Body of pancreas (tissue), 4 donors: Measurements from ENCODE around the gene DCDC2C. TPM values are rescaled to one million over a fixed set of nuclear protein-coding genes. Genes with fewer than 3 reads are reported as not detected.

ENCODE experiments used
- ATAC-seq: fragments of 150-250 bp; one replicate; pipeline ENCODE4 v1.9.1; 2016
- DNase-seq, 4 donors: peaks; one replicate each; pipeline ENCODE4 v3.0.0-alpha.2; 2019
- H3K27ac ChIP-seq, 4 donors: fragments of 200-600 bp; sonication (generic); 1 replicate in 3 of 4; 2 replicates in 1 of 4; pipeline versions ENCODE4 v1.5.1 to v1.6.1; 2016 to 2019; ENCODE audit warnings: mild to moderate bottlenecking in 1 of 4, mixed read lengths in 1 of 4, moderate library complexity in 1 of 4
- H3K27me3 ChIP-seq, 2 donors: fragments of 200-600 bp; sonication (generic); one replicate each; pipeline ENCODE4 v1.6.0; 2016; ENCODE audit warnings: mild to moderate bottlenecking in 1 of 2
- H3K36me3 ChIP-seq, 2 donors: fragments of 200-600 bp; sonication (generic); replicated peaks in 1 of 2; 2 replicates each; pipeline ENCODE4 v1.5.1; 2016; ENCODE audit warnings: low read depth in 2 of 2; ENCODE audit not compliant: insufficient read depth in 1 of 2
- H3K4me1 ChIP-seq: fragments of 200-600 bp; sonication (generic); one replicate; pipeline ENCODE4 v1.6.0; 2016
- H3K4me3 ChIP-seq, 2 donors: fragments of 200-600 bp; sonication (generic); 1 replicate in 1 of 2; 2 replicates in 1 of 2; pipeline ENCODE4 v1.5.1; 2016 to 2019
- H3K9me3 ChIP-seq, 3 donors: fragments of 200-600 bp; sonication (generic); 1 replicate in 2 of 3; 2 replicates in 1 of 3; pipeline ENCODE4 v1.5.1; 2016
- POLR2A ChIP-seq, 3 donors: fragments of 450-650 bp; IDR thresholded peaks; one replicate each; pipeline ENCODE4 v1.6.1; 2016; ENCODE audit warnings: antibody characterized with exemption in 3 of 3, mild to moderate bottlenecking in 2 of 3
- WGBS, 2 donors: methylation state at CpG; one replicate each; pipeline ENCODE4 v1.1.5; 2017; 5-methylcytosine and 5-hydroxymethylcytosine counted together
- intact Hi-C: fragments of 100-400 bp; cut with DNase I; formaldehyde crosslinking; loops from one replicate; pipeline ENCODE4 v1.15.1; 2023
- total RNA-seq, 2 donors: library from RNA; depleted of rRNA; stranded (reverse); fragments of >200 nt; gene quantifications; one replicate each; pipeline ENCODE4 v1.1.0, GENCODE V29; 2016
- TF ChIP-seq, protein P1 (sequence below), 7 experiments: fragments of 450-650 bp in 4 of 7; fragments of 200-600 bp in 3 of 7; sonication (generic) in 3 of 7; IDR thresholded peaks; one replicate each; pipeline ENCODE4 v1.5.1; 2016 to 2019; ENCODE audit warnings: antibody characterized with exemption in 7 of 7

The DCDC2C gene
- total RNA-seq, 2 donors from 2014 or later = not detected

DNA sequence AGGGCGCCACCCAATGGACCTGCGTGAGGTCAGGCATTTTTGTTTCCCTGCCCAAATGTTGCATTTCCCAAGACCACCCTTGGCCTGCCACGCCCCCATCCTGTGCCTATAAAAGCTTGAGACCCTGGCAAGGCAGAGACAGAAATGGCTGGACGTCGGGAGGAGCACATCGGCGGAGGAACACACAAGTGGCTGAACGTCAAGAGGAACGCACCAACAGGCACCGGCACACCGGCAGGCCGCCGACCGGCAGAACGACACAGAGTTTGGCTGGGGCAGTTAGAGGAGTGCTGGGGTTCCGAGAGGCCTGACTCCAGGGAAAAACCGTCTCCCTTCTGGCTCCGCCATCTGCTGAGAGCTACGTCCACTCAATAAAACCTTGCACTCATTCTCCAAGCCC, 35.9 kb downstream of the DCDC2C start:
- DNase-seq (no peak), ATAC-seq (no peak)
- no peak for TF ChIP-seq POLR2A (IDR thresholded peaks at IDR 0.05)
- TF ChIP-seq, protein P1, sequence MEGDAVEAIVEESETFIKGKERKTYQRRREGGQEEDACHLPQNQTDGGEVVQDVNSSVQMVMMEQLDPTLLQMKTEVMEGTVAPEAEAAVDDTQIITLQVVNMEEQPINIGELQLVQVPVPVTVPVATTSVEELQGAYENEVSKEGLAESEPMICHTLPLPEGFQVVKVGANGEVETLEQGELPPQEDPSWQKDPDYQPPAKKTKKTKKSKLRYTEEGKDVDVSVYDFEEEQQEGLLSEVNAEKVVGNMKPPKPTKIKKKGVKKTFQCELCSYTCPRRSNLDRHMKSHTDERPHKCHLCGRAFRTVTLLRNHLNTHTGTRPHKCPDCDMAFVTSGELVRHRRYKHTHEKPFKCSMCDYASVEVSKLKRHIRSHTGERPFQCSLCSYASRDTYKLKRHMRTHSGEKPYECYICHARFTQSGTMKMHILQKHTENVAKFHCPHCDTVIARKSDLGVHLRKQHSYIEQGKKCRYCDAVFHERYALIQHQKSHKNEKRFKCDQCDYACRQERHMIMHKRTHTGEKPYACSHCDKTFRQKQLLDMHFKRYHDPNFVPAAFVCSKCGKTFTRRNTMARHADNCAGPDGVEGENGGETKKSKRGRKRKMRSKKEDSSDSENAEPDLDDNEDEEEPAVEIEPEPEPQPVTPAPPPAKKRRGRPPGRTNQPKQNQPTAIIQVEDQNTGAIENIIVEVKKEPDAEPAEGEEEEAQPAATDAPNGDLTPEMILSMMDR (IDR thresholded peaks at IDR 0.05) = no peak

DNA sequence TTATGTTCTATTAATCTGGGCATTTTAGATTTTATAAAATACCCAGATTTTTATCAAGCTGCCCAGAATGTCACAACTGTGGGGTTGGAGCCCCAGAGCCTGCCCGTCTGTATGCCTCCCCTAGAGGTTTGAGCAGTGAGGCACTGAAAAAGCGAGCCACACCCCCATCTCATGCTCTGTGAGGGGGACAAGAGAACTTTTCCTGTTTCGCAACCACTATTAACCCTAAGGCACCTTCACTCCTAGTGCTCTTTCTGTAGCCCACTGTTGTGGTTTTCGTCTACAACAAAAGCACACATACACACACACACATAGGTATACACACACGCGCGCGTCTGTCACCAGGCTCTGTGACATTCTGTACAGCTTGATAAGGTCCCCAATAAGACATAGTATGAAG, 38.0 kb downstream of the DCDC2C start:
- no peaks in the 10 kb centered on the region for H3K9me3 ChIP-seq
- ATAC-seq (no peak), DNase-seq (no peak)
- H3K4me1 ChIP-seq = no peaks in the 10 kb centered on the region
- H3K36me3 ChIP-seq = no peaks in the 10 kb centered on the region
- 63 to 83% methylated on average over 8 of the region's 8 CpGs for WGBS, 2 donors
- H3K27ac ChIP-seq = no peak overlapping the region
- no peaks in the 10 kb centered on the region for H3K27me3 ChIP-seq
- intact Hi-C loops = no loop called here
- TF ChIP-seq, protein P1 (IDR thresholded peaks at IDR 0.05) = no peak
- TF ChIP-seq POLR2A (IDR thresholded peaks at IDR 0.05) = no peak
- H3K4me3 ChIP-seq = no peak overlapping the region

More for the DNA sequence above, 35.9 kb downstream of the DCDC2C start:
- H3K9me3 ChIP-seq = no peaks in the 10 kb centered on the region
- WGBS, 2 donors = 76 to 88% methylated on average over 19 of the region's 19 CpGs
- H3K4me1 ChIP-seq = no peaks in the 10 kb centered on the region
- no peak overlapping the region for H3K4me3 ChIP-seq
- no peaks in the 10 kb centered on the region for H3K36me3 ChIP-seq
- intact Hi-C loops = no loop called here
- H3K27me3 ChIP-seq = no peaks in the 10 kb centered on the region
- no peak overlapping the region for H3K27ac ChIP-seq

DNA sequence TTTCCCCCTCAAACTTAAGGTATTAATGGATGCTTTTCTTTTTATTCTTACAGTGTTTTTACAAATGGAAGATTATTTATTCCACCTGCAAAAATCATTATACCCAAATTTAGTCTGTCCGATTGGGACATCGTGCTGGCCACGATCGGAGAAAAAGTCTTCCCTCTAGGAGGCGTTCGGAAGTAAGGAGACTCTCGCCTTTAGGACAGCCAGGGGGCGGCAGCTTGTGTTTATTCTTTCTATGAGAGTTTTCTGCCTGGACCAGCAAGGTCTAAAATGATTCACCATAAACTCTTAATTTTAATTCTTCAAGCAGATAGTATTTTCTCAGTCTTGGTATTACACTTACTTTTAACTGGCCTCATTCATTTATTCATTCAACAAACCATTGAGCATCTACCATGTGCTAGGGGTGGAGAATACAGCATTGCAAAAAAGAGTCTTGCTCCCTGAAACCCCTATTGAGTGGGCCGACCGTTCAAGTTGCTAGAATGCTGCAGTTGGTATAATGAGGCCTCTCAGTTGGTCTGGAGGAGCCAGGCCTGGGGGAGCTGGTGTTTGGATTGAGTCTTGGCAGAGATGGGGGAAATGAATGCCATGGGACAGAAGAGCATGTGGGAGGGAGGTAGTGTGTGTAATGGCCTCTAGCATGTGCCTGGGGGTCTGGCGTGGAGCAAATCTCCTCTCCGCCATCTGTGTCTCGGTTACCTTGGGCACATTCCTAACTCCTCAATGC, 38.7 kb downstream of the DCDC2C start:
- TF ChIP-seq, protein P1 (IDR thresholded peaks at IDR 0.05) = no peak
- no peak for TF ChIP-seq POLR2A (IDR thresholded peaks at IDR 0.05)
- Histone ChIP-seq H3K27ac (no peak overlapping the region), H3K4me3 (no peak overlapping the region), H3K27me3 (no peaks in the 10 kb centered on the region), H3K4me1 (no peaks in the 10 kb centered on the region), H3K9me3 (no peaks in the 10 kb centered on the region), H3K36me3 (no peaks in the 10 kb centered on the region)
- no peak for DNase-seq
- intact Hi-C loops = no loop called here
- 83 to 86% methylated on average over 13 of the region's 13 CpGs for WGBS, 2 donors
- no peak for ATAC-seq

DNA sequence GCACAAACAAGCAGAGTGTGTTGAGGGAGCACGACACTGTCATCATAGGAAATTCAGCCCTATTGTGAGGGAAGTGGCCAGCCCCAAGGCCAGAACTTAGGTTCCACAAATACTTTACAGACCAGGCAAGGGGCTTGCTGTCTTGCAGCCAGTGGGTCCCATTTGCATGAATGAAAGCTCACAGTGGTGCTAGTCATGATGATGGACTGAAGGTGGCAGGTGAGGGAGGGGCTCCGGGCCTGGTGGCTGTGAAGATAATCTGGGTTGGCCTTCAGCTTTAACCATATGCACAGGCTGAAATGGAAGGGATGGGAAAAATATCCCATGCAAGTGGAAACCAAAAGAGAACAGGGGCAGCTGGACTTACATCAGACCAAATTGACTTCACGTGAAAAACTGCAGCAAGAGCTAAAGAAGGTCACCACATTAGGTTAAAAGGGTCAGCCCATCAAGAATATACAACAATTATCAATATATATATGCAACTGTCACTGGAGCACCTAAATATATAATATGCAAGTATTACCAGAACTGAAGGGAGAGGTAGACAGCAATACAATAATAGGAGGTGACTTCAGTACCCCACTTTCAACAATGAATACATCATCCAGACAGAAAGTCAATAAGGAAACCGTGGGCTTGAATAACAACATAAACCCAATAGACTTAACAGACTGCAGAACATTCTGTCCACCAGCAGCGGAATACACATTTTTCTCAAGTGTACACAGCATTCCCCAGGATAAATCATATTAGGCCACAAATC, 39.6 kb downstream of the DCDC2C start:
- ATAC-seq = no peak
- WGBS, 2 donors = 64 to 65% methylated on average over 5 of the region's 5 CpGs

More for the DNA sequence above, 39.6 kb downstream of the DCDC2C start:
- no peaks in the 10 kb centered on the region for H3K4me1 ChIP-seq
- no peak overlapping the region for H3K4me3 ChIP-seq
- H3K27me3 ChIP-seq = no peaks in the 10 kb centered on the region
- intact Hi-C loops = no loop called here
- DNase-seq = no peak
- no peak overlapping the region for H3K27ac ChIP-seq
- no peaks in the 10 kb centered on the region for H3K36me3 ChIP-seq
- no peaks in the 10 kb centered on the region for H3K9me3 ChIP-seq
- TF ChIP-seq, protein P1 (IDR thresholded peaks at IDR 0.05) = no peak
- TF ChIP-seq POLR2A (IDR thresholded peaks at IDR 0.05) = no peak
